HepG2 (cell line): ENCODE results near the gene KRT32. TPM values are rescaled to one million over a fixed set of nuclear protein-coding genes. Genes with fewer than 3 reads are reported as not detected.

ENCODE experiments used
- ATAC-seq: fragments of 200-7000 bp; cut with Tn5 transposase; 3 replicates; pipeline ENCODE4 v1.9.1; 2020; ENCODE audit warnings: mild to moderate bottlenecking, moderate library complexity
- BruUV-seq: library from RNA; stranded (reverse); fragments of 400-500 nt; replicated peaks from 2 replicates; lab custom pipeline; 2021; lab: Mats Ljungman, UMichigan
- CTCF ChIA-PET: fragments of 300-600 bp; formaldehyde crosslinking; extraction: SDS; loops from one replicate; lab custom pipeline; 2021; ENCODE audit warnings: low total read pairs, inconsistent platforms, low intra/inter-chr PET ratio; lab: Yijun Ruan, JAX
- POLR2A ChIA-PET: fragments of 350-600 bp; sonication (Branson Sonifier 250); formaldehyde crosslinking; loops from one replicate; lab custom pipeline; 2020; ENCODE audit warnings: antibody characterized with exemption, inconsistent platforms; lab: Yijun Ruan, JAX
- DNase-seq: peaks from one replicate; pipeline ENCODE4 v3.0.0-alpha.2; 2015; ENCODE audit warnings: low spot score
- FAIRE-seq: peaks from 3 replicates; lab custom pipeline; 2011; peaks lifted over from hg19 to GRCh38; lab: Jason Lieb, UNC
- H2AFZ ChIP-seq: one replicate; pipeline ENCODE4 v1.6.1; 2011; ENCODE audit warnings: low read length, inconsistent platforms
- H3K27ac ChIP-seq: fragments of 300-600 bp; 3 replicates; pipeline ENCODE4 v1.8.0; 2011; ENCODE audit warnings: mixed run types, mild to moderate bottlenecking, mixed read lengths, low read length, inconsistent platforms; ENCODE audit not compliant: insufficient read depth; ENCODE audit errors: extremely low read length
- H3K27me3 ChIP-seq, 2 experiments: fragments of 200-600 bp in 1 of 2; 2 replicates in 1 of 2; 3 replicates in 1 of 2; pipeline versions ENCODE4 v1.6.0 to v1.8.0; 2011; ENCODE audit warnings: low read length in 2 of 2, mild to moderate bottlenecking in 2 of 2, moderate library complexity in 2 of 2, inconsistent platforms in 1 of 2; ENCODE audit not compliant: insufficient read depth in 2 of 2, control insufficient read depth in 1 of 2
- H3K36me3 ChIP-seq, 2 experiments: fragments of 200-600 bp in 1 of 2; replicated peaks in 1 of 2; 2 replicates in 1 of 2; 3 replicates in 1 of 2; pipeline versions ENCODE4 v1.5.1 to v1.8.0; 2011; ENCODE audit warnings: low read length in 2 of 2, inconsistent platforms in 1 of 2; ENCODE audit not compliant: insufficient read depth in 2 of 2, control insufficient read depth in 1 of 2
- H3K4me1 ChIP-seq: 2 replicates; pipeline ENCODE4 v1.5.1; 2012; ENCODE audit warnings: low read length, inconsistent platforms; ENCODE audit not compliant: insufficient read depth
- H3K4me2 ChIP-seq: 2 replicates; pipeline ENCODE4 v1.6.0; 2011; ENCODE audit warnings: low read depth, low read length, inconsistent platforms
- H3K4me3 ChIP-seq, 3 experiments: fragments of 200-600 bp in 1 of 3; sonication (generic), shearing (Covaris generic) in 1 of 3; replicated peaks in 1 of 3; 2 replicates each; pipeline ENCODE4 v1.5.1; 2011 to 2016; ENCODE audit warnings: low read length in 3 of 3, inconsistent platforms in 2 of 3, low read depth in 2 of 3, mild to moderate bottlenecking in 2 of 3, control low read depth in 1 of 3, mixed read lengths in 1 of 3; ENCODE audit not compliant: insufficient read depth in 1 of 3
- H3K79me2 ChIP-seq: one replicate; pipeline ENCODE4 v1.6.1; 2011; ENCODE audit warnings: low read length, inconsistent platforms; ENCODE audit not compliant: insufficient read depth
- H3K9ac ChIP-seq: 2 replicates; pipeline ENCODE4 v1.6.0; 2011; ENCODE audit warnings: mild to moderate bottlenecking, low read depth, low read length, inconsistent platforms; ENCODE audit not compliant: insufficient read depth
- H3K9me3 ChIP-seq: 2 replicates; pipeline ENCODE4 v1.5.1; 2012; ENCODE audit warnings: mild to moderate bottlenecking, low read length
- H4K20me1 ChIP-seq: 2 replicates; pipeline ENCODE4 v1.6.0; 2011; ENCODE audit warnings: inconsistent platforms, mild to moderate bottlenecking, low read length, moderate library complexity; ENCODE audit not compliant: insufficient read depth
- GTF2F1 ChIP-seq: fragments of 150-350 bp; IDR thresholded peaks from 2 replicates; pipeline ENCODE4 v1.6.1; 2014; ENCODE audit warnings: low read length
- HNRNPK ChIP-seq: fragments of 200-400 bp; formaldehyde crosslinking; IDR thresholded peaks from 2 replicates; pipeline ENCODE4 v1.6.1; 2018; ENCODE audit warnings: low read length, low read depth, moderate library complexity, mild to moderate bottlenecking; ENCODE audit not compliant: poor library complexity, severe bottlenecking
- KDM6A ChIP-seq: IDR thresholded peaks from 2 replicates; pipeline ENCODE4 v1.6.1; 2016; ENCODE audit warnings: low read depth
- MLLT10 ChIP-seq: sonication (generic); formaldehyde crosslinking; IDR thresholded peaks from 2 replicates; pipeline ENCODE4 v1.4.0; 2020; ENCODE audit warnings: missing genetic modification reagents
- SMARCC2 ChIP-seq: fragments of 450-650 bp; IDR thresholded peaks from 2 replicates; pipeline ENCODE4 v1.6.1; 2017; ENCODE audit warnings: antibody characterized with exemption, mild to moderate bottlenecking
- SMARCE1 ChIP-seq: fragments of 450-650 bp; IDR thresholded peaks from 2 replicates; pipeline ENCODE4 v1.6.1; 2017; ENCODE audit warnings: borderline replicate concordance
- STAG1 ChIP-seq: sonication (generic); formaldehyde crosslinking; IDR thresholded peaks from 2 replicates; pipeline ENCODE4 v1.4.0; 2020; ENCODE audit warnings: missing genetic modification reagents
- TOPORS ChIP-seq: sonication (generic); formaldehyde crosslinking; IDR thresholded peaks from 2 replicates; pipeline ENCODE4 v1.8.0; 2023; ENCODE audit warnings: mild to moderate bottlenecking, missing genetic modification reagents
- WIZ ChIP-seq: sonication (generic); formaldehyde crosslinking; IDR thresholded peaks from 2 replicates; pipeline ENCODE4 v1.5.1; 2020; ENCODE audit warnings: mild to moderate bottlenecking, missing genetic modification reagents
- ZBTB10 ChIP-seq: sonication (generic); formaldehyde crosslinking; IDR thresholded peaks from 2 replicates; pipeline ENCODE4 v1.4.0; 2020; ENCODE audit warnings: missing genetic modification reagents, borderline replicate concordance
- ZNF230 ChIP-seq: sonication (generic); formaldehyde crosslinking; IDR thresholded peaks from 2 replicates; pipeline ENCODE4 v1.4.0; 2020; ENCODE audit warnings: mild to moderate bottlenecking, missing genetic modification reagents
- ZNF263 ChIP-seq: sonication (generic); formaldehyde crosslinking; IDR thresholded peaks from 2 replicates; pipeline ENCODE4 v1.4.0; 2020; ENCODE audit warnings: missing genetic modification reagents
- ZNF451 ChIP-seq: sonication (generic); formaldehyde crosslinking; IDR thresholded peaks from 2 replicates; pipeline ENCODE4 v1.5.0; 2020; ENCODE audit warnings: mild to moderate bottlenecking, missing genetic modification reagents
- ZNF468 ChIP-seq: sonication (generic); formaldehyde crosslinking; IDR thresholded peaks from 2 replicates; pipeline ENCODE4 v1.8.0; 2022; ENCODE audit warnings: mild to moderate bottlenecking, moderate library complexity, missing genetic modification reagents
- ZNF574 ChIP-seq: sonication (generic); formaldehyde crosslinking; IDR thresholded peaks from 2 replicates; pipeline ENCODE4 v1.4.0; 2020; ENCODE audit warnings: missing genetic modification reagents
- ZNF766 ChIP-seq: sonication (generic); formaldehyde crosslinking; IDR thresholded peaks from 2 replicates; pipeline ENCODE4 v1.5.0; 2020; ENCODE audit warnings: missing genetic modification reagents, borderline replicate concordance
- WGBS: methylation state at CpG from one replicate; pipeline ENCODE4 v1.1.6; 2017; ENCODE audit warnings: low lambda C conversion rate; 5-methylcytosine and 5-hydroxymethylcytosine counted together
- in situ Hi-C: cut with HindIII; loops from 2 replicates; pipeline ENCODE4 v1.10.0; 2017; ENCODE audit warnings: low pct_unique_long_range_greater_than_20kb; ENCODE audit not compliant: extremely low pct_ligation_motif_present
- intact Hi-C: fragments of 100-400 bp; cut with micrococcal nuclease; formaldehyde crosslinking; loops from one replicate; pipeline ENCODE4 v1.10.0; 2022; ENCODE audit not compliant: unreplicated experiment
- polyA plus RNA-seq, 8 experiments: library from polyadenylated mRNA; depleted of rRNA in 3 of 8; stranded (reverse) in 7 of 8; unstranded in 1 of 8; fragments of >200 nt; fragmentation: Illumina TruSeq in 4 of 8; extraction: Trizol in 4 of 8; gene quantifications; 2 replicates each; pipeline versions ENCODE4 v1.2.1 to v1.2.3, GENCODE V29; 2011 to 2016; ENCODE audit warnings: low read depth in 4 of 8, missing spikeins in 1 of 8, mixed read lengths in 1 of 8; ENCODE audit not compliant: insufficient read depth in 1 of 8
- total RNA-seq, 5 experiments: library from RNA; depleted of rRNA; stranded (reverse); fragments of >200 nt; fragmentation: Illumina TruSeq; extraction: Trizol; gene quantifications; 2 replicates each; pipeline ENCODE4 v1.2.3, GENCODE V29; 2016; ENCODE audit warnings: low read depth in 1 of 5

Gene KRT32
- total and polyA plus RNA-seq, 2 of the 13 experiments (the other 11 are each of a cell fraction or from before 2014, with no cell fraction given): not detected

GRCh38 chr17:41486316-41486715 lies 19.1 kb upstream of the KRT32 start:
- Histone ChIP-seq H3K4me1 (no peaks in the 10 kb centered on the region), H4K20me1 (no peaks in the 10 kb centered on the region), H3K27me3 (peaks cover 1 to 41% of the 10 kb centered on the region in 2 experiments; a peak in 4 of 5 replicates), H3K36me3 (no peaks in the 10 kb centered on the region), H3K9me3 (no peaks in the 10 kb centered on the region), H3K4me2 (no peak overlapping the region), H3K27ac (no peak overlapping the region), H2AFZ (no peak overlapping the region), H3K79me2 (no peaks in the 10 kb centered on the region), H3K4me3 (no peak overlapping the region), H3K9ac (no peak overlapping the region)
- intact Hi-C loops (no loop called here), in situ Hi-C loops (loop anchor here (5.0 kb wide), 1 partner anchor 61 kb away; no protein-coding TSS in a partner anchor)
- TF ChIP-seq GTF2F1: no peak
- no peak for TF ChIP-seq SMARCE1
- TF ChIP-seq TOPORS (CRISPR knock-in tag): no peak
- TF ChIP-seq SMARCC2: no peak
- TF ChIP-seq KDM6A (CRISPR knock-in tag): no peak
- no peak for TF ChIP-seq WIZ (CRISPR knock-in tag)
- TF ChIP-seq ZNF263: no peak
- no peak for TF ChIP-seq MLLT10 (CRISPR knock-in tag)
- no peak for TF ChIP-seq STAG1 (CRISPR knock-in tag)
- no peak for TF ChIP-seq ZNF451
- no peak for TF ChIP-seq ZBTB10 (CRISPR knock-in tag)
- no peak for TF ChIP-seq HNRNPK
- no peak for TF ChIP-seq ZNF574 (CRISPR knock-in tag)
- TF ChIP-seq ZNF766 (CRISPR knock-in tag): no peak
- no peak for TF ChIP-seq ZNF468
- no peak for TF ChIP-seq ZNF230
- ATAC-seq (no peak), FAIRE-seq (no peak), DNase-seq (no peak)
- ChIA-PET POLR2A (no interaction called here), CTCF (interaction anchor here (0.9 to 3.9 kb wide), 7 partner anchors 11 to 181 kb away, joined by 3 to 39 read pairs (median 5); no protein-coding TSS in a partner anchor)
- 53% methylated on average over 13 of the region's 13 CpGs for WGBS
- BruUV-seq: no TSS peak
